CD4-positive, alpha-beta T cell (primary cell): Measurements from ENCODE around the gene C1orf167. TPM values are rescaled to one million over a fixed set of nuclear protein-coding genes. Genes with fewer than 3 reads are reported as not detected.

Source experiments
- ATAC-seq: fragments of 200-7000 bp; cut with Tn5 transposase; one replicate; pipeline ENCODE4 v1.10.0; 2022; ENCODE audit warnings: mild to moderate bottlenecking; ENCODE audit not compliant: poor library complexity
- CTCF ChIA-PET: fragments of 350-600 bp; sonication (Branson Sonifier 250); formaldehyde crosslinking; loops from one replicate; lab custom pipeline; 2021; ENCODE audit warnings: antibody characterized with exemption, inconsistent platforms; lab: Charles Lee
- POLR2A ChIA-PET: fragments of 350-600 bp; sonication (Branson Sonifier 250); formaldehyde crosslinking; loops from one replicate; lab custom pipeline; 2021; ENCODE audit warnings: antibody characterized with exemption, inconsistent platforms; lab: Charles Lee
- DNase-seq, 14 experiments: peaks; one replicate each; pipeline ENCODE4 v3.0.0-alpha.2; 2013 to 2020; ENCODE audit warnings: mixed read lengths in 2 of 14
- H3K27ac ChIP-seq, 2 donors: one replicate each; pipeline versions ENCODE4 v1.5.1 to v1.7.0; 2013; ENCODE audit warnings: low read length in 2 of 2, low read depth in 1 of 2, mild to moderate bottlenecking in 1 of 2
- H3K27me3 ChIP-seq, 2 experiments: 1 replicate in 1 of 2; 2 replicates in 1 of 2; pipeline versions ENCODE4 v1.6.1 to v1.7.0; 2013; ENCODE audit warnings: low read length in 2 of 2, control low read depth in 1 of 2, mild to moderate bottlenecking in 1 of 2, moderate library complexity in 1 of 2; ENCODE audit not compliant: insufficient read depth in 2 of 2, control insufficient read depth in 1 of 2
- H3K36me3 ChIP-seq: one replicate; pipeline ENCODE4 v1.6.1; 2013; ENCODE audit warnings: low read length, control low read depth; ENCODE audit not compliant: insufficient read depth
- H3K4me1 ChIP-seq: one replicate; pipeline ENCODE4 v1.6.1; 2013; ENCODE audit warnings: low read length, control low read depth; ENCODE audit not compliant: insufficient read depth
- H3K4me3 ChIP-seq: one replicate; pipeline ENCODE4 v1.5.1; 2013; ENCODE audit warnings: mild to moderate bottlenecking, low read length, moderate library complexity
- H3K9me3 ChIP-seq, 2 experiments: 1 replicate in 1 of 2; 2 replicates in 1 of 2; pipeline versions ENCODE4 v1.6.1 to v1.7.0; 2013; ENCODE audit warnings: low read length in 2 of 2, mild to moderate bottlenecking in 2 of 2, control low read depth in 1 of 2, moderate library complexity in 1 of 2; ENCODE audit not compliant: control insufficient read depth in 1 of 2, insufficient read depth in 1 of 2
- H3K27ac Mint-ChIP-seq: one replicate; pipeline ENCODE4 v1.8.0; 2020; ENCODE audit warnings: mixed read lengths
- H3K27me3 Mint-ChIP-seq: one replicate; pipeline ENCODE4 v1.8.0; 2021; ENCODE audit warnings: mixed read lengths
- H3K36me3 Mint-ChIP-seq: one replicate; pipeline ENCODE4 v1.8.0; 2021; ENCODE audit warnings: low read depth, mixed read lengths
- H3K4me1 Mint-ChIP-seq: one replicate; pipeline ENCODE4 v1.8.0; 2021; ENCODE audit warnings: low read depth, mixed read lengths
- H3K4me3 Mint-ChIP-seq: one replicate; pipeline ENCODE4 v1.8.0; 2020; ENCODE audit warnings: mild to moderate bottlenecking, mixed read lengths
- H3K9me3 Mint-ChIP-seq: one replicate; pipeline ENCODE4 v1.8.0; 2020; ENCODE audit warnings: mixed read lengths
- intact Hi-C, 2 experiments: fragments of 100-400 bp; cut with DNase I in 1 of 2; cut with micrococcal nuclease in 1 of 2; formaldehyde crosslinking; loops; one replicate each; pipeline versions ENCODE4 v1.15.1 to v1.9.0; 2023 to 2025; cut with DNase I, micrococcal nuclease
- total RNA-seq, 174 experiments: library from RNA in 2 of 174; stranded (reverse) in 2 of 174; gene quantifications; one replicate each; pipeline ENCODE4 v1.2.3 and lab custom pipeline; 2021 to 2026
- TF ChIP-seq, protein P1 (sequence below): fragments of 200-600 bp; IDR thresholded peaks from one replicate; pipeline ENCODE4 v1.8.0; 2022; ENCODE audit warnings: antibody characterized with exemption, mild to moderate bottlenecking

The C1orf167 gene
- total RNA-seq, 2 experiments from 2014 or later = not detected

DNA sequence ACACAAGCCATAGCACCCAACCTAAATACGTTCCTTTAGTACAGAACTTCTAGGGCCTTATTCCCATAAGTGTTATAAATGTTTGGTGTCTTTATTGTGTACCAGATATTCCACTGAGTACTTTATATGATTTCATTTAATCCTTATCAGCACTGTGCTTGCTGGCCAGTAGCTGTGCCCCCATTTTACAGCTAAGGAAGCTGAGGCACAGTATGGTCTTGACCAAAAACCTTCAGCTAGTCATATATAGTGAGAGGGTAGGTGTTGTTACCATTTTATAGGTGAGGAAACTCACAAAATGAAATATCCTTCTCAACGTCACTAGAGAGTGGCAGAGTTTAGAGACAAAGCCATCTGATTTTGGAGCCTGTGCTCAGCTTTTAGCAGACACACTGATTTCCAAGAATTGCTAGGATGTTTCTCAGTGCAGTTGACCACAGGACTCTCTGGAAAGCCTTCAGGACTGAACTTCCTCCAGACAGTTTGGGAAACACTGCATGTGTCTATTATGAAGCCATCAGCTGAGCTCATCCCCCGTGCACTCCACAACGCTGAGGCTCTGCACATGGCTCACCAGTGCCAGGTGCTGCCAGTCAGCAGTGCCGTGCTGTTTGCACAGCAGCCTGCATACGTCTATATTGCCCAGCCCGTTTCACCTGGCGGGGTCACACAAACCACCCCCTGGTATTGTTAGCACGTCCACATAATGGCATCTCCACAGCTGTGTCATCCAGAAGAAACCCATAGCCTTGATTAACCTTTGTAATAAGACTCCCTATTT lies 70.1 kb downstream of the C1orf167 start:
- POLR2A ChIA-PET = interaction anchor here (0.5 kb wide), 1 partner anchor 188 kb away, joined by 3 read pairs; no protein-coding TSS in a partner anchor
- CTCF ChIA-PET = no interaction called here
- DNase-seq = no peak
- peaks cover 75% of the 10 kb centered on the region for H3K36me3 Mint-ChIP-seq
- Histone ChIP-seq H3K36me3 (peaks cover 62% of the 10 kb centered on the region), H3K27me3 (no peaks in the 10 kb centered on the region), H3K27ac (no peak overlapping the region), H3K4me3 (no peak overlapping the region), H3K4me1 (no peaks in the 10 kb centered on the region), H3K9me3 (no peaks in the 10 kb centered on the region)
- intact Hi-C loops = no loop called here
- H3K27me3 Mint-ChIP-seq = no peaks in the 10 kb centered on the region
- TF ChIP-seq, protein P1, sequence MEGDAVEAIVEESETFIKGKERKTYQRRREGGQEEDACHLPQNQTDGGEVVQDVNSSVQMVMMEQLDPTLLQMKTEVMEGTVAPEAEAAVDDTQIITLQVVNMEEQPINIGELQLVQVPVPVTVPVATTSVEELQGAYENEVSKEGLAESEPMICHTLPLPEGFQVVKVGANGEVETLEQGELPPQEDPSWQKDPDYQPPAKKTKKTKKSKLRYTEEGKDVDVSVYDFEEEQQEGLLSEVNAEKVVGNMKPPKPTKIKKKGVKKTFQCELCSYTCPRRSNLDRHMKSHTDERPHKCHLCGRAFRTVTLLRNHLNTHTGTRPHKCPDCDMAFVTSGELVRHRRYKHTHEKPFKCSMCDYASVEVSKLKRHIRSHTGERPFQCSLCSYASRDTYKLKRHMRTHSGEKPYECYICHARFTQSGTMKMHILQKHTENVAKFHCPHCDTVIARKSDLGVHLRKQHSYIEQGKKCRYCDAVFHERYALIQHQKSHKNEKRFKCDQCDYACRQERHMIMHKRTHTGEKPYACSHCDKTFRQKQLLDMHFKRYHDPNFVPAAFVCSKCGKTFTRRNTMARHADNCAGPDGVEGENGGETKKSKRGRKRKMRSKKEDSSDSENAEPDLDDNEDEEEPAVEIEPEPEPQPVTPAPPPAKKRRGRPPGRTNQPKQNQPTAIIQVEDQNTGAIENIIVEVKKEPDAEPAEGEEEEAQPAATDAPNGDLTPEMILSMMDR = no peak
- no peak overlapping the region for H3K4me3 Mint-ChIP-seq
- no peaks in the 10 kb centered on the region for H3K9me3 Mint-ChIP-seq
- no peak overlapping the region for H3K27ac Mint-ChIP-seq
- H3K4me1 Mint-ChIP-seq = no peaks in the 10 kb centered on the region
- ATAC-seq = no peak

- Mint-ChIP-seq H3K9me3 (no peaks in the 10 kb centered on the region), H3K27ac (no peak overlapping the region), H3K36me3 (peaks cover 75% of the 10 kb centered on the region), H3K27me3 (no peaks in the 10 kb centered on the region), H3K4me3 (no peak overlapping the region), H3K4me1 (peaks cover under 1% of the 10 kb centered on the region)
- Histone ChIP-seq H3K4me1 (peaks cover under 1% of the 10 kb centered on the region), H3K36me3 (peaks cover 63% of the 10 kb centered on the region), H3K27ac (no peak overlapping the region), H3K4me3 (no peak overlapping the region), H3K9me3 (no peaks in the 10 kb centered on the region), H3K27me3 (no peaks in the 10 kb centered on the region)
- CTCF ChIA-PET = no interaction called here
- DNase-seq (no peak), ATAC-seq (no peak)
- TF ChIP-seq, protein P1 = no peak
- POLR2A ChIA-PET = no interaction called here
- intact Hi-C loops = no loop called here
Observed at GRCh38 chr1:11833497-11833896, 71.5 kb downstream of the C1orf167 start.

DNA sequence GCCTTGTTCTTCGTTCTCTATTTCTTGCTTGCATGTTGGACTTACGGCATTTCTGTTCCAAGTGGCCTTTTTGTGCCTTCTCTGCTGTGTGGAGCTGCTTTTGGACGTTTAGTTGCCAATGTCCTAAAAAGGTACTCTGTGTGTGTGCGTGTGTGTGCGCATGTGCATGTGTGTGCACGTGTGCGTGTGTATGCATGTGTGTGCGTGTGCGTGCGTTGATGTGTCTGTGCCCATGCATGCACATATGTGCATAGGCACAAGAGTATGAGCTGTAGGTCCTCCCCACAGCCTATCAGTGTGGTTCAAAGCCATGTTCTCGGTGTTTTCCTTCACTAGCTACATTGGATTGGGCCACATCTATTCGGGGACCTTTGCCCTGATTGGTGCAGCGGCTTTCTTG lies 71.9 kb downstream of the C1orf167 start:
- no peaks in the 10 kb centered on the region for H3K27me3 Mint-ChIP-seq
- H3K4me1 ChIP-seq = peaks cover 4% of the 10 kb centered on the region
- DNase-seq (no peak), ATAC-seq (no peak)
- H3K4me3 ChIP-seq = no peak overlapping the region
- H3K27me3 ChIP-seq = no peaks in the 10 kb centered on the region
- H3K4me1 Mint-ChIP-seq = peaks cover 4% of the 10 kb centered on the region
- no peak overlapping the region for H3K4me3 Mint-ChIP-seq
- ChIA-PET CTCF (no interaction called here), POLR2A (no interaction called here)
- H3K36me3 ChIP-seq = peaks cover 60% of the 10 kb centered on the region
- TF ChIP-seq, protein P1 = no peak
- H3K36me3 Mint-ChIP-seq = peaks cover 75% of the 10 kb centered on the region
- intact Hi-C loops = no loop called here
- H3K9me3 ChIP-seq = no peaks in the 10 kb centered on the region
- no peak overlapping the region for H3K27ac ChIP-seq
- no peak overlapping the region for H3K27ac Mint-ChIP-seq
- H3K9me3 Mint-ChIP-seq = no peaks in the 10 kb centered on the region
